Testis (tissue), 2 donors: ENCODE measurements around the gene GGACT.

Source experiments
- CTCF ChIP-seq, 3 experiments: fragments of 450-650 bp in 2 of 3; fragments of 200-600 bp in 1 of 3; sonication (generic) in 1 of 3; IDR thresholded peaks; one replicate each; pipeline ENCODE4 v1.5.1; 2016 to 2019; ENCODE audit warnings: antibody characterized with exemption in 3 of 3, mild to moderate bottlenecking in 2 of 3, moderate library complexity in 1 of 3
- POLR2A ChIP-seq: fragments of 450-650 bp; IDR thresholded peaks from one replicate; pipeline ENCODE4 v1.6.1; 2017; ENCODE audit warnings: antibody characterized with exemption, mild to moderate bottlenecking, moderate library complexity

DNA sequence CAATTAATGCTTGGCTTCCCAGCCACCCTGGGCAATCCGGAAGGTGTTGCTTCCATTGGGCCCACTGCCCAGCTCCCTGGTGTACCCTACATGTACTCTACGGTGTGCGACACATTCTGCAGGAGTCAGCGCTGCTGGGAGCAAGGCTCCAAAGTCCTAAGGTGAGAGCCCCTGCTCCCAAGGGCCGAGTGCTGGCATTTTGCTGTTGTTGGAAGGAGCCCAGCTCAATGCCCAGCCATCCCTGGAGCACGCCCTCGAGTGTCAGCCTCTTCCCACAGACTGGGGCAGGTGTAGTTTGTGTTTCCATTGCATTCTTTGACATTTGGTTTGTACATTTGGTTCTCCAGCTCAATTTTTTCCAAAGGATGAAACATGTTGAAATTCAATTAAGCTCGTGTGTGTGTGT lies 64.6 kb downstream of the GGACT start:
- TF ChIP-seq CTCF (IDR thresholded peaks at IDR 0.05) (no peak), POLR2A (no peak)
